ENCODE data around the gene CORO2B.
"Not testable (repeated sequence)": the region's sequence is repeated elsewhere in the genome, so short reads cannot be mapped to it uniquely, and the experiment has no call there.

The CORO2B gene

GRCh38 chr15:68592054-68592453 lies 13.3 kb downstream of the CORO2B start:
- DNase-seq (ENCODE audit: low read depth), result no peak

GRCh38 chr15:68592544-68592943 lies 13.8 kb downstream of the CORO2B start:
- no peak for DNase-seq (ENCODE audit: low read depth)

- no peak for DNase-seq (ENCODE audit: low read depth)
These were observed 14.5 kb downstream of the CORO2B start for GRCh38 chr15:68593341-68593740.

- DNase-seq (ENCODE audit: low read depth), result no peak
These were observed 15.2 kb downstream of the CORO2B start for GRCh38 chr15:68593828-68594532.

GRCh38 chr15:68594533-68595259 lies 15.9 kb downstream of the CORO2B start:
- no peak for DNase-seq (ENCODE audit: low read depth)

GRCh38 chr15:68595260-68595564 lies 16.4 kb downstream of the CORO2B start:
- no peak for DNase-seq (ENCODE audit: low read depth)

- DNase-seq (ENCODE audit: low read depth), result no peak
These were observed 17.0 kb downstream of the CORO2B start for GRCh38 chr15:68595761-68596160.

GRCh38 chr15:68596691-68597090 lies 17.9 kb downstream of the CORO2B start:
- no peak for DNase-seq (ENCODE audit: low read depth)

- no peak for DNase-seq (ENCODE audit: low read depth)
These were observed 18.8 kb downstream of the CORO2B start for GRCh38 chr15:68597581-68597980.

GRCh38 chr15:68598171-68599152 lies 19.7 kb downstream of the CORO2B start:
- DNase-seq (ENCODE audit: low read depth), result no peak

GRCh38 chr15:68599153-68599545 lies 20.4 kb downstream of the CORO2B start:
- no peak for DNase-seq (ENCODE audit: low read depth)

- no peak for DNase-seq (ENCODE audit: low read depth)
These were observed 20.8 kb downstream of the CORO2B start for GRCh38 chr15:68599560-68600071.

GRCh38 chr15:68601206-68602197 lies 22.7 kb downstream of the CORO2B start:
- DNase-seq (ENCODE audit: low read depth), result no peak

GRCh38 chr15:68602459-68603215 lies 23.8 kb downstream of the CORO2B start:
- no peak for DNase-seq (ENCODE audit: low read depth)

GRCh38 chr15:68603216-68603595 lies 24.4 kb downstream of the CORO2B start:
- DNase-seq (ENCODE audit: low read depth), result no peak

- no peak for DNase-seq (ENCODE audit: low read depth)
These were observed 25.2 kb downstream of the CORO2B start for GRCh38 chr15:68603951-68604350.

- not testable (repeated sequence) for DNase-seq (ENCODE audit: low read depth)
These were observed 26.2 kb downstream of the CORO2B start for GRCh38 chr15:68604840-68605478.

- DNase-seq (ENCODE audit: low read depth), result no peak
These were observed 27.6 kb downstream of the CORO2B start for GRCh38 chr15:68606375-68606774.

GRCh38 chr15:68608206-68608843 lies 29.5 kb downstream of the CORO2B start:
- no peak for DNase-seq (ENCODE audit: low read depth)
